HG02884 (cell line): ENCODE data around the gene MAGEF1.
"Not testable (repeated sequence)": the region's sequence is repeated elsewhere in the genome, so short reads cannot be mapped to it uniquely, and the experiment has no call there.

Experiments used
- ATAC-seq: cut with Tn5 transposase; IDR thresholded peaks from one replicate; pipeline ENCODE4 v1.9.1; 2021; ENCODE audit warnings: mild to moderate bottlenecking, moderate library complexity; ENCODE audit not compliant: unreplicated experiment

Gene MAGEF1

GRCh38 chr3:184742676-184743135, 30.8 kb upstream of the MAGEF1 start:
- no peak for ATAC-seq

GRCh38 chr3:184741798-184742675, 30.2 kb upstream of the MAGEF1 start:
- ATAC-seq: no peak

DNA sequence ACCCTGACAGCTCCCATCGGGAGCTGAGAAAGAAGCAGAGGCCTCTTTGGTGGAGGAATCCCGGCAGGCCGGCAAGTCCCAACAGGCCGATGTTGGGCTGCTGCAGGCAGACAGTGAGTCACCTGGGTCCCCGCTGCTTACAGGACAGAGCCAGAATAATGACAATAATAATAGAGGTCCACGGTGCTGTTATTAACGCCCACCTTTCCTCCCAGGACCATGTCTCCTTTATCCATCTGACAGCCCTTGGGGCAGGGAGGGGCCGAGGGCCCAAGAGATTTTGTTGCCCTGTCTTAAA, 29.3 kb upstream of the MAGEF1 start:
- ATAC-seq: no peak

DNA sequence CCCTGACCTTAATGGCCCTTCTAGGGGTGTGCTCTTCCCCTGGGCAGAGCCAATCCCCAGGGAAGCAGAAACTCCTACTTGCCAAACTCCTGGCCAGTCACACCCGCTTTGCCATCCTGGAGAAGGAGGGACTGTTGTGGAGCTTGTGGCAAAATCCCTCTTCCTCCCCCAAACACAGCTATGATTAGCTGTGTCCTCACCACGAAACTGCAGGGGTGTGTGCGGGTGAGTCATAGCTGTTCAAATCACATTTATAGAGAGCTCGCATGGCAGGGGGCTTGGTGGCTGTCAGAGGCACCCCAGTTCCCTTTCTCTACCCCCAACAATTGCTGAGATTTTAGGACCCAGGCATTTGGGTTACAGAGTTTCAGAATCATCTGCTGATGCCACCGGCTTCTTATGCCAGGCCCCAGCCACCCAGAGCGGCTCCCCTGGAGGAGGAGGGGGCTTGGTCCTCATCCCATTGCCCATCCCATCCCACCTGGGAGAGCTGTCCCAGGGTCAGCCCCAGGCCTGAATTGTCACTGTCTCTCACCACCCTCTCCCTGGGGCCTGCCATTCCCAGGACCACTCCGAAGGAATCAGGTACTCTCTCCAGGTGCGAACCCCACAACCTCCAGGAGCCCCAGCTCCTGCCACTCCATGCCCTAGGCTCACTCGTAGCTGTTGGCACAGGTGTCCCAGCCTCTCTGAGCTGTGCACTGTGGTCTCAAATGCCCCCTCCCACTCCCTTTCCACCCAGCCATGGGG, 28.8 kb upstream of the MAGEF1 start:
- no peak for ATAC-seq

GRCh38 chr3:184739594-184740505, 28.0 kb upstream of the MAGEF1 start:
- no peak for ATAC-seq

DNA sequence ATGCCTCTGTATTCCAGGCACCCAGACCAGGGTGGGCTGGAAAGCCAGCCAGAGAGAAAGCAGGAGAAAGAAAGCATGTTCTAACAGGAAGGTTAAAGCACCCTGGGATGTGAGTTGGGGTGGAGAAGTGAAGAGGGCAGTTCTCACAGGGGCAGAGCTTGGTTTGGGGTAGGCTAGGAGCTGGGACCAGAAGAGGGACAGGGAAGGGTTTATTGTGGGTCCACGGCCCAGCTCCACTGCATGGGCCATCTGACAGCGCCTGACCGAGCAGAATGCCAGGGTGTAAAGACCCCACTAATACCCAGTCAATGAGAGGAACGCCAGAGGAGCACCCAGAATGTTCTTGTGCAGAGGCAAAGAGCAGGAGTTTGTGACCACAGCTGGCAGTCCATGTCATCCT, 27.1 kb upstream of the MAGEF1 start:
- no peak for ATAC-seq

- no peak for ATAC-seq
These were observed 26.6 kb upstream of the MAGEF1 start for GRCh38 chr3:184738506-184738890.

GRCh38 chr3:184737641-184738505, 26.0 kb upstream of the MAGEF1 start:
- no peak for ATAC-seq

DNA sequence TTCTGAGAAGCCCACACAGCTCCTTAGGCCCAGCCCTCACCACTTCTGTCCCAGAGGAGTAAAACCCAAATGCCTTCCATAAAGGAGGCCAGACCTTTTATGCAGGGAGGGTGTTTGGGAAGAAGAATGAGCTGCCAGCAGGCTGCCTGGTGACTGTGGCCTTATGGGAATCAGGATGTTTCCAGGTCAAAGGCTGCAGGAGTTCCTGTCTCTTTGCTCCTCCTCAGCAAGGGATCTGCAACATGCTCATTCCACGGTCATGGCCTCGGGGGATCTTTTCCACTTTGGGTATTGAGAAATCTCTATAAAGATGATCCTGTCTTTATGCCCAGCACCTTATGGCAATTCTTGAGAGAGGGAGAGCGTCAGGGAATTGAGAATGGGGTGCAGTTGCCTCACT, 25.2 kb upstream of the MAGEF1 start:
- no peak for ATAC-seq

DNA sequence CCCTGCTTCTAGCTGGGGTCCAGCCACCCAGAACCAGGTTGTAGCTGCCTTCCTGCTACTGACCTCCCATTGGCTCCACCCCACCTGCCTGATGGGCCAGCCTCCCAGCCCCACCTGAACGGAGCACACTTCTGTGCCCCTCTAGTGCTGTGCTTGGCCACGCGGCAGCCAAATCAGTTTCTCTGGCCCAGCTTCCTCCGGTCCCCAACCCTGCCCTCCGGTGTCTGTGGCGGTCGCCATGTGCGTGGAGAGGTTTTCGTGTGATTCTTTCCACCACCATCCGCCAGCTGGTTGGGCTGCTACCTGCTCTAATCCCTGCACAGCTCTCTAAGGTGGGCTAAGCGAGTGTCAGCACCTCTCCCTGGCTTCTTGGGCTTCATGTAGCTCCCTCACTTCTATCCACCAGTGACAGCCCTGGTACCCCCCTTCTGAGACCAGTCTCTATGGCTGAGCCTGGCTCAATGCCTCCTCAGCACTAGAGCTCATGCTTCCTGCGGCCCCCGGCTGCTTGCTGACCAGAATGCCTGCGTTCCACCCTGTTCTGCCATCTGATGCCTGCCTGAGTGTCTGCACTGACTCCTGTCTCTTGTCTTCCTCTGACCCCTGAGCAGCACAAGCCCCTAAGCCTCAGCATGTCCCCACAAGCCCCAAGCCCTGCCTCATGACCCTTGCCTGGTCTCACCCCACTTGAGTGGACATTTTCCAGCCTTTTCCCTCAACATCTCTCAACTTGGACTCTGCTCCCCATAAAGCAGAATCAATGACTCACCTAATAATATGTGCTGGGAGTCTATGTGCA, 23.2 kb upstream of the MAGEF1 start:
- no peak for ATAC-seq

- no peak for ATAC-seq
These were observed 22.2 kb upstream of the MAGEF1 start for GRCh38 chr3:184733971-184734608.

GRCh38 chr3:184733181-184733580, 21.3 kb upstream of the MAGEF1 start:
- no peak for ATAC-seq

DNA sequence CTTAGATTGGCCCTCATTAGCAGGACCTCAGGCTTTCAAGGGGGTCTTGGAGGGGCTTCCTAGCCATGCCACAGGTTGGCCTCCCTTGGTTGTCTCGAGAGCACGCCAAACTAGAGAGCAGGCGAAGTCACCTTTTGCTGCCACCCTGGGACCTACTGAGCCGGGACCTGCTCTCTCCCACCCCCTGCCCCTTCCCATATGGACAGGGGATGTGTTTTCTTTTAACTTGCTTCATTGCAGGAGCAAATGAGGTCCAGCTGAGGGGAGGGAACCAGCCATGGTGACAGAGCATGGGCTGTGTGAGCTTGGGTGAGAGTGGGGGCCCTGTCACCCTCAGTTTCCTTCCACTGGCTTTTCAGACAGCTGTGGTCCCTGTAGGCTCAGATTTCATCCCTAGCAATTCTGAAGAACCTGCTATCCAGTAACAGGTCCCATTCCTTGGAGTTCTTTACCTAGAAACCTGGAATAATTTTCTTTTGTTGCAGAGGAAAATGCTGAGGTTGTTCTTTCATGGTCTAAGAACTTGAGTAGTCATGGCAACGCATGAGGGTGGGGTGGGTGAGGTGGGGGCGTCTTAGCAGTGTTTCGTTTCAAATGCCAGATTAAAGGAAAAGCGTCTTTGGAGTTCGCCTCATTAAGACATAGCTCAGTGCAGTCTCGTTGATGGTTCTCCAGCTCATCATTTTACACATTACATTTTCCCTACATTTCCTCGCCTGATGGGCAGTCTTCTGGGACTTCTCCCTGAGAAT, 20.1 kb upstream of the MAGEF1 start:
- ATAC-seq: no peak

DNA sequence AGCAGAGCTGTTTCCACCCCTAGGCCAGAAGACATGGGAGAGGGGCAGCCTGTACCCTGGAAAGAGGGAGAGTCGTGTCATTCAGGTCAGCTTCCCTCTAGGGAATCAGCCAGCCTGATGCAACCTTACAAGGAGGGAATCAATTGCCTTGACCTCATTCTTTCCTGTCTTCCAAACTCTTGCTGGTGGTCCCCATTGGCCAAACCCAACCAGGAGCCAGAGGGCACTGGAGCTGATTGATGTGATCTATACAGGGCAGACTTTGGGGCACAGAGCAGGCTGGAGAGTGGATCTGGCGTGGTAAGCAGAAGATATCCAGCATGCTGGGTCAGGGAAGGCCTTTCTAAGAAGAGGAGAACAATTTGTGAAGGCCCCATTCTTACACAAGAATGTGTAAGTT, 19.1 kb upstream of the MAGEF1 start:
- ATAC-seq: no peak

GRCh38 chr3:184729154-184729553, 17.3 kb upstream of the MAGEF1 start:
- ATAC-seq: not testable (repeated sequence)

DNA sequence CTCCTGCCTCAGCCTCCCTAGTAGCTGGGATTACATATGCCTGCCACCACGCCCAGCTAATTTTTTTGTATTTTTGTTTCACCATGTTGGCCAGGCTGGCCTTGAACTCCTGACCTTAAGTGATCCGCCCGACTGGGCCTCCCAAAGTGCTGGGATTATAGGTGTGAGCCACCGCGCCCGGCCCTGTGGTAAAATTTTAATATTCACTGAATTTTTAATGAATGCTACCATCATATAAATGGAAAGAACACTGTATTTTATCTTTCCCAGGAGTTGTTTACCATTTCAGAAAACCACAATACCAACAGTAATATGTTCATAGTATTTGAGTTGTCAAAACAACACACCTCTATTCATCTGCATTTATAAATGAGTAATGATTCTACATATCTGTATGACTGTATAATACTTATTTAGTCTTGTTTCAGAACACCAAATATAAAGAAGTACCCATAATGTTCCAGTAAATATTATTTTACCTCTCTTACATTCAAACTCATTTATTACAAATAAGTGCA, 16.2 kb upstream of the MAGEF1 start:
- no peak for ATAC-seq

GRCh38 chr3:184727357-184728009, 15.6 kb upstream of the MAGEF1 start:
- ATAC-seq: no peak

GRCh38 chr3:184726497-184726896, 14.6 kb upstream of the MAGEF1 start:
- no peak for ATAC-seq
